Vagina (tissue), 2 donors: ENCODE data around the gene RAB34. TPM values are rescaled to one million over a fixed set of nuclear protein-coding genes. Genes with fewer than 3 reads are reported as not detected.

Experiments used
- DNase-seq, 2 donors: peaks; one replicate each; pipeline ENCODE4 v3.0.0-alpha.2; 2017; ENCODE audit errors: extremely low spot score in 2 of 2
- H3K27ac ChIP-seq: fragments of 200-600 bp; sonication (generic); one replicate; pipeline ENCODE4 v1.5.1; 2019
- H3K27me3 ChIP-seq: fragments of 200-600 bp; sonication (generic); one replicate; pipeline ENCODE4 v1.5.1; 2019
- H3K36me3 ChIP-seq, 2 donors: fragments of 200-600 bp; sonication (generic); one replicate each; pipeline ENCODE4 v1.5.1; 2017 to 2019
- H3K4me1 ChIP-seq: fragments of 200-600 bp; sonication (generic); one replicate; pipeline ENCODE4 v1.5.1; 2019
- H3K4me3 ChIP-seq, 2 donors: fragments of 200-600 bp; sonication (generic); 1 replicate in 1 of 2; 2 replicates in 1 of 2; pipeline ENCODE4 v1.5.1; 2016 to 2019
- H3K9me3 ChIP-seq: fragments of 200-600 bp; sonication (generic); one replicate; pipeline ENCODE4 v1.5.1; 2019
- CTCF ChIP-seq, 3 experiments: fragments of 450-650 bp in 2 of 3; fragments of 200-600 bp in 1 of 3; sonication (generic) in 1 of 3; IDR thresholded peaks; one replicate each; pipeline ENCODE4 v1.5.1; 2017 to 2019; ENCODE audit warnings: antibody characterized with exemption in 3 of 3, mild to moderate bottlenecking in 2 of 3, moderate library complexity in 2 of 3
- POLR2A ChIP-seq, 2 donors: fragments of 450-650 bp; IDR thresholded peaks; one replicate each; pipeline ENCODE4 v1.6.1; 2017; ENCODE audit warnings: antibody characterized with exemption in 2 of 2, mild to moderate bottlenecking in 2 of 2, moderate library complexity in 2 of 2
- POLR2AphosphoS5 ChIP-seq, 2 donors: sonication (generic); formaldehyde crosslinking; IDR thresholded peaks; one replicate each; pipeline ENCODE4 v1.9.0; 2017; ENCODE audit warnings: antibody characterized with exemption in 2 of 2, mild to moderate bottlenecking in 2 of 2, low read depth in 1 of 2; ENCODE audit not compliant: insufficient read depth in 1 of 2
- intact Hi-C: fragments of 100-400 bp; cut with DNase I; formaldehyde crosslinking; loops from one replicate; pipeline ENCODE4 v1.15.1; 2023
- total RNA-seq: library from RNA; depleted of rRNA; stranded (reverse); fragments of >200 nt; gene quantifications from one replicate; pipeline ENCODE4 v1.2.3, GENCODE V29; 2016

RAB34 gene
- total RNA-seq, 1 donor from 2014 or later = 195 TPM

DNA sequence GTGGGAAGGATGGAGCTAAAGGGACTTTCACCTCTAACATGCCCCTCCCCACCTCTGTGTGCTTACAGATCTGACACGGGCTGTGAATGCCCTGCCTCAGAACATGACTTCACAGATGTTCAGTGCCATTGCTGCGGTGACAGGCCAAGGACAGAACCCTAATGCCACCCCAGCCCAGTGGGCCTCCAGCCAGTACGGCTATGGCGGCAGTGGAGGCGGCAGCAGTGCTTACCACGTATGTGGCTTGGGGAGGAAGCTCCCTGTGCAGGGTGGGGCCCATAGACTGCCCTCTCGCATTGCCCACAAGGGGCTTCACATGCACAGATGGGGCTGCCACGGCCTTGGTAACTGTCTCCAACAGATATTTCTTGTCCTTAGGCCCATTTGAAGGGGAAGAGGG, 17.4 kb downstream of the RAB34 start:
- Histone ChIP-seq H3K27me3 (no peaks in the 10 kb centered on the region), H3K4me1 (no peaks in the 10 kb centered on the region), H3K27ac (no peak overlapping the region), H3K9me3 (no peaks in the 10 kb centered on the region), H3K36me3 (peaks cover 11 to 93% of the 10 kb centered on the region in 2 donors), H3K4me3 (no peak overlapping the region)
- intact Hi-C loops = no loop called here
- TF ChIP-seq CTCF (IDR thresholded peaks at IDR 0.05) (no peak), POLR2AphosphoS5 (IDR thresholded peaks at IDR 0.05; ENCODE audit: insufficient read depth in 1 of 2, low read depth in 1 of 2) (no peak), POLR2A (IDR thresholded peaks at IDR 0.05) (no peak)
- DNase-seq = no peak

DNA sequence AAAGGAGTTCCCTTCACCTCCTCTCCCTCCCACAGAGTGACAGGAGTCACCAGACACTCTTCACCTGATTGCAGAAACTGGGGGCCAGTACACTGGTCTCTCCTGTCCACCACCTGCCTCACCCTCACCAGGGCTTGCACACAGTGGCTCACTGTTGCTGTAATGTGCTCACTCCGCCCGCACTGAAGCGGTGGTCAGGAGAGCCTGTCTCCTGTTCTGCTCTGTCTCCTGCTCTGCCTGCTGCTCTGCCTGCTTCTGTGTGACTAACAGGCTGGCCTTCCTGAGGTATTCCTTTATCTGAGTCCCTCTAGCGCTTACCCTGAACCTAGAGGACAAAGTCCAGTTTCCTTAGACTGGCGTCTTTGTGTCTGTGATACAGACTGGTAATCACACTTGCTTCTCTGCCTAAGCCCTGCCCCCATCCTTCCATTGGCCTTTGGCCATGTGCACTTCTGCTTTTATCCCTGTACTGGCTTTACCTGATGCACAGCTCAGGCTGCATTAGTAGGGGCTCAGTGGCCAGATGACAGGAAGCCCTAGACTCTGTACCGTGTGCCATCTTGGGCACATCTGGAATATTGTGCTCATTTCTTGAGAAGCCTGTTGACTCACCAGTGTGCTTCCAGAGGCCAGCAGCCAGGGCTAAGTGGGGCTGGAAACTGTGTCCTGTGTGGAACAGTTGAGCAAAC, 19.3 kb downstream of the RAB34 start:
- Histone ChIP-seq H3K4me3 (no peak overlapping the region), H3K4me1 (no peaks in the 10 kb centered on the region), H3K27ac (no peak overlapping the region), H3K9me3 (no peaks in the 10 kb centered on the region), H3K27me3 (no peaks in the 10 kb centered on the region), H3K36me3 (peaks cover 11 to 99% of the 10 kb centered on the region in 2 donors)
- intact Hi-C loops = no loop called here
- TF ChIP-seq POLR2AphosphoS5 (IDR thresholded peaks at IDR 0.05; ENCODE audit: insufficient read depth in 1 of 2, low read depth in 1 of 2) = no peak
- no peak for TF ChIP-seq POLR2A (IDR thresholded peaks at IDR 0.05)
- no peak for TF ChIP-seq CTCF (IDR thresholded peaks at IDR 0.05)
- no peak for DNase-seq

DNA sequence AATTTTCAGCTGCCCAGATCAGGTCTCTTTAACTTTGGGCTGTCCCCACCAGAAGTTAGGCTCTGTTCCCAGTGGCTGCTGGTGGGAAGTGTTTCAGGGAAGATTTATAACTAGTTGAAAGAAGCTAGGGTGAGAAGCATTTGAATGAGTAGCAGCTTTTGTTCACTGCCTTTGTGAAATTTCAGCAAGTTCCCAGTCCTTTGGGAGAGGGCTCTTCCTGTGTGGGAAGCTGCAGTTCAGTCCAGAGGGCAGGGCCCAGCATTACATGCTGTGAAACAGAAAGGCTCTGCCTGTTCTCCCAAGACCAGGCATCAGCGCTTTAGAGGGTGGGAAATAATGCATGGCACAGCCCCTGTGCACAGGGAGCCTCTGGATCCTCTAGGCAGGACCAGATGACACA, 23.8 kb downstream of the RAB34 start:
- Histone ChIP-seq H3K4me3 (no peak overlapping the region), H3K27me3 (no peaks in the 10 kb centered on the region), H3K9me3 (no peaks in the 10 kb centered on the region), H3K4me1 (no peaks in the 10 kb centered on the region), H3K36me3 (peaks cover 5 to 84% of the 10 kb centered on the region in 2 donors), H3K27ac (no peak overlapping the region)
- intact Hi-C loops = no loop called here
- DNase-seq = no peak
- no peak for TF ChIP-seq CTCF (IDR thresholded peaks at IDR 0.05)
- TF ChIP-seq POLR2AphosphoS5 (IDR thresholded peaks at IDR 0.05; ENCODE audit: insufficient read depth in 1 of 2, low read depth in 1 of 2) = no peak
- no peak for TF ChIP-seq POLR2A (IDR thresholded peaks at IDR 0.05)

GRCh38 chr17:28689011-28689410, 28.7 kb downstream of the RAB34 start:
- no peaks in the 10 kb centered on the region for H3K27me3 ChIP-seq
- TF ChIP-seq POLR2A (IDR thresholded peaks at IDR 0.05) = no peak
- no peak for TF ChIP-seq CTCF (IDR thresholded peaks at IDR 0.05)
- TF ChIP-seq POLR2AphosphoS5 (IDR thresholded peaks at IDR 0.05; ENCODE audit: insufficient read depth in 1 of 2, low read depth in 1 of 2) = no peak
- H3K27ac ChIP-seq = no peak overlapping the region
- no peaks in the 10 kb centered on the region for H3K9me3 ChIP-seq
- intact Hi-C loops = no loop called here
- no peak for DNase-seq
- H3K4me3 ChIP-seq = no peak overlapping the region
- no peaks in the 10 kb centered on the region for H3K4me1 ChIP-seq
- H3K36me3 ChIP-seq = peaks cover 8 to 85% of the 10 kb centered on the region in 2 donors

DNA sequence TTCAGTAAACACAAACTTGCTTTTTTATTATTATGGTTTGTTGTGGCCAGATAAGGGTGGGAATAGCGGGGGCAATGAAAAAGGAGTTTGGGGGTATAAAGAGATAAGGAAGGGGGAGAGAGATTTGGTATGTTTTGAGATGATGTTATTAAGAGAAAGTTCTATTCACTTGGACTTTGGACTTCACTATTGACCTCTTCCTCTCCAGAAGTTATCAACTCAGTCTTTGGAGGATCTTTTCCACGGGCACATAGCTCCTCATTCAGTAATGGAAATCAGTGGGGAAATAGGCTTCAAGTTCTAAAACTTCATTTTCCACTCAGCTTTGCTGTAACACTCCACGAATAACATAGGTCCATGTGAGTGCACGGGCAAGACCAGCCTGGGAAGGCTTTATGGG, 29.2 kb downstream of the RAB34 start:
- no peak overlapping the region for H3K4me3 ChIP-seq
- intact Hi-C loops = no loop called here
- TF ChIP-seq POLR2A (IDR thresholded peaks at IDR 0.05) (no peak), CTCF (IDR thresholded peaks at IDR 0.05) (no peak), POLR2AphosphoS5 (IDR thresholded peaks at IDR 0.05; ENCODE audit: insufficient read depth in 1 of 2, low read depth in 1 of 2) (no peak)
- no peaks in the 10 kb centered on the region for H3K9me3 ChIP-seq
- H3K36me3 ChIP-seq = peaks cover 8 to 85% of the 10 kb centered on the region in 2 donors
- no peaks in the 10 kb centered on the region for H3K4me1 ChIP-seq
- H3K27ac ChIP-seq = no peak overlapping the region
- H3K27me3 ChIP-seq = no peaks in the 10 kb centered on the region
- no peak for DNase-seq
